ENCODE measurements around the gene FNDC3B.
A peak's percentile ranks its signal among the peaks of the same experiment; 100 is the strongest.

FNDC3B gene

DNA sequence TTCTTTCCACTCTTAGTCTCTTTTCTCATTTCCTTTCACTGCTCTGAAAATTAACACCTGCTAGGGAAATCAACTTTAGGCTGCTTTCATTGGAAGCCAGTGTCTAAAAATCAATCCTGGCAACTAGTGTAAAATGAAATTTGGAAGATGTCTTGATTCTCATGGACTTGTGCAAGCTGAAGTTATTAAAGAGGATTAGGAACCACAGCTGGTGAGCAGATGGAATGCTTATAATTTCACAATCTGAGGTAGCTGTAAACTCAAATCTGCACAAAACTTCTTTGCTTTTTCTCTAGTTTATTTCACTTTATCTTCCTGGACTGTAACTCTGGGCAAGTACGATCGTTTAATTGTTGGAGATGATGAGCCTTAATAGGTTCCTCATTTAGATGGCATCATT is 233.3 kb downstream of the FNDC3B start:
- TF ChIP-seq, protein P1, sequence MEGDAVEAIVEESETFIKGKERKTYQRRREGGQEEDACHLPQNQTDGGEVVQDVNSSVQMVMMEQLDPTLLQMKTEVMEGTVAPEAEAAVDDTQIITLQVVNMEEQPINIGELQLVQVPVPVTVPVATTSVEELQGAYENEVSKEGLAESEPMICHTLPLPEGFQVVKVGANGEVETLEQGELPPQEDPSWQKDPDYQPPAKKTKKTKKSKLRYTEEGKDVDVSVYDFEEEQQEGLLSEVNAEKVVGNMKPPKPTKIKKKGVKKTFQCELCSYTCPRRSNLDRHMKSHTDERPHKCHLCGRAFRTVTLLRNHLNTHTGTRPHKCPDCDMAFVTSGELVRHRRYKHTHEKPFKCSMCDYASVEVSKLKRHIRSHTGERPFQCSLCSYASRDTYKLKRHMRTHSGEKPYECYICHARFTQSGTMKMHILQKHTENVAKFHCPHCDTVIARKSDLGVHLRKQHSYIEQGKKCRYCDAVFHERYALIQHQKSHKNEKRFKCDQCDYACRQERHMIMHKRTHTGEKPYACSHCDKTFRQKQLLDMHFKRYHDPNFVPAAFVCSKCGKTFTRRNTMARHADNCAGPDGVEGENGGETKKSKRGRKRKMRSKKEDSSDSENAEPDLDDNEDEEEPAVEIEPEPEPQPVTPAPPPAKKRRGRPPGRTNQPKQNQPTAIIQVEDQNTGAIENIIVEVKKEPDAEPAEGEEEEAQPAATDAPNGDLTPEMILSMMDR (IDR thresholded peaks at IDR 0.05; ENCODE audit: extremely low read depth, insufficient read depth, missing control alignments) = no peak
- in situ Hi-C loops (cut with MboI; ENCODE audit: low pct_unique_long_range_greater_than_20kb, low sequenced_read_pairs, unreplicated experiment) = no loop called here
- DNase-seq (ENCODE audit: low spot score) = no peak

DNA sequence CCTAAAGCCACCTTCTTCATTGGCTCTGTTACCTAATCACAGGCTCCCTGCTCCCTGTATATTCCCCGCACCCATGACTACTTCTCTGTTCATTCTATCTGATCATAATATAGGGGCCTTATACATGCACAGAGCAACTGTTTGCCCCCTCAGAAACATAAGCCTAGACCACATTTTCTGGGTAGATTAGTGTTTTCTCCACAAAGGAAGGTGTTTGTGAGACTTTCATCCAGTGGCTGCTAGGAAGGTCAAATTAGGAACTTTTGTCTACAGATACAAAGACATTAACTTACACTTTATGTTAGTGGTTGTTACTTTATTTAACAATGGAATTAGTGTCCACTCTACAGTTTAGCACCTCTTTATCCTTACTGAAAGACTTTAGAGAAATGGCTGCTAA is 234.0 kb downstream of the FNDC3B start:
- in situ Hi-C loops (cut with MboI; ENCODE audit: low pct_unique_long_range_greater_than_20kb, low sequenced_read_pairs, unreplicated experiment) = no loop called here
- DNase-seq (ENCODE audit: low spot score) = no peak
- TF ChIP-seq, protein P1 (IDR thresholded peaks at IDR 0.05; ENCODE audit: extremely low read depth, insufficient read depth, missing control alignments) = no peak

DNA sequence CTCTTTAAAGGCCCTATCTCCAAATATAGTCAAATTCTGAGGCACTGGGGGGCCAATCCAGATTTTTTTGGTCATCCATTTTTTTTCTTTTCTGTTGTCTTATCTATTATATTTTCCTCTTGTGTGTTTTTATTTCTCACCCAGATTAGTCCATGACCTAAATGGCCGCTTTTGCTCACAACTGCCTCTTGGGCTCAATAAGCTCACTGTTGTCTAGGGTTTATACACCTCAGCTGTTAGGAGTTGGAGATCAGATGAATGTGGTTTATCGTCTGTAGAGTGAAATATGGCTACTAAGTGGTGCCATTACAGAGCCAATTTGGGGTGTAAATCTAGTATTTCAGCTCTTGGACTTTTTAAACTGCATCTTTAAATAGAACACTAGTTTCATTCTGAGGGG is 235.5 kb downstream of the FNDC3B start:
- TF ChIP-seq, protein P1 (IDR thresholded peaks at IDR 0.05; ENCODE audit: extremely low read depth, insufficient read depth, missing control alignments) = no peak
- DNase-seq (ENCODE audit: low spot score) = no peak
- in situ Hi-C loops (cut with MboI; ENCODE audit: low pct_unique_long_range_greater_than_20kb, low sequenced_read_pairs, unreplicated experiment) = no loop called here

DNA sequence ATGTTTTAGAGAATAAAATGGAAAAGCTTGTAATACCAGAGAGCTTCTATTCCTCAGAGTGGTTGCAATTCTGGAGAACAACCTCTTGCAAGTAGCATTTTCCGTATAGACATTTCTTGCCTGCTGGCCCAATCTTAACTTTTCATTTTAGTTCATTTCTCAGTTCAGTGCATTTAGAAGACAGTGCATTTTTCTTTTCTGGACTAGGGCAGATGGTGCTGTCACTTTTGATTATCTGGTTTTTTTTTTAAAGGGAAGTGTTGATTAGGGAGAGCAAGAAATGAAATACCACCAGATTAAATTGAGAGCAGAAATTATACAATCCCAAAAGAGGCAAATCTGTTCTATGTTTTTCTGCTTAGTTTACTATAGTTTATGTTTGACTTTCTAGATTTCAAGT is 236.2 kb downstream of the FNDC3B start:
- in situ Hi-C loops (cut with MboI; ENCODE audit: low pct_unique_long_range_greater_than_20kb, low sequenced_read_pairs, unreplicated experiment) = no loop called here
- no peak for DNase-seq (ENCODE audit: low spot score)
- TF ChIP-seq, protein P1 (IDR thresholded peaks at IDR 0.05; ENCODE audit: extremely low read depth, insufficient read depth, missing control alignments) = no peak

DNA sequence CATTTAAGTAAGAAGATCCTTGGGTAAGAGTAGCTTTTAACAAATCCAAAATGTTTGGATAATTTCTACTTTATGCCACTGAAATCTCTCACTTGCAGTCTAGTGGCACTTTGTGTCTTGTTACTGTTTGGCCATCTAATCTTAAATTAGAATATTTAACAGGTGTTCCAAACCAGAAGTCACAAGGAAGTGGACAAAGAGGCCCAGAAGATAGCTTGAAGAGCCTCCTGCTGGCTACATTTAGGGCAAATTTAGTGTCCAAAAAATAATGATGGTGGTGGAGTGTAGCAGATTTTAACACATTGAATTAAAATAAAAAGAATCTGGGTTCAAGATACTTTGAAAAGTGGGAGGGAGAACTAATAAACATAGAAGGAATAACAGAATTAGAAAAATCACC is 236.7 kb downstream of the FNDC3B start:
- in situ Hi-C loops (cut with MboI; ENCODE audit: low pct_unique_long_range_greater_than_20kb, low sequenced_read_pairs, unreplicated experiment) = no loop called here
- TF ChIP-seq, protein P1 (IDR thresholded peaks at IDR 0.05; ENCODE audit: extremely low read depth, insufficient read depth, missing control alignments) = peak; percentile 35
- no peak for DNase-seq (ENCODE audit: low spot score)

DNA sequence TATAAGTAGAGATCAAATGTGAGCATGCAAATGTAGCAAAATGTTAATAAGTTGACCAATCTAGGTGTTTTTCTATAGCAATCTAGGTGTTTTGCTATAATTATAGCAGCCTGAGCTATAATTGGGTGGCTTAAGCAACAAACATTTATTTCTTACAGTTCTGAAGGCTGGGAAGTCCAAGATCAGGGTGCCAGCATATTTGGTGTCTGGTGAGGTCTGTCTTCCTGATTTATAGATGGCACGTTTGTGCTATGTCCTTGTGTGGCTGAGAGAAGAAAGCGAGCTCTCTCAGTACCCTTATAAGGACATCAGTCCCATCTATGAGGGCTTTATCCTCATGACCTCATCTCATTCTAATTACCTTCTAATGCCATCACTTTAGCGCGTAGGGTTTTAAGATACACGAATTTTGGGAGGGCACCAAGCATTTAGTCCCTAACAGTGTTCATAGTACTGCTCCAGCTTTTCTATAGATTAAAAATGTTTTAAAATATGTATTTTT is 237.8 kb downstream of the FNDC3B start:
- no peak for DNase-seq (ENCODE audit: low spot score)
- in situ Hi-C loops (cut with MboI; ENCODE audit: low pct_unique_long_range_greater_than_20kb, low sequenced_read_pairs, unreplicated experiment) = no loop called here
- TF ChIP-seq, protein P1 (IDR thresholded peaks at IDR 0.05; ENCODE audit: extremely low read depth, insufficient read depth, missing control alignments) = no peak

DNA sequence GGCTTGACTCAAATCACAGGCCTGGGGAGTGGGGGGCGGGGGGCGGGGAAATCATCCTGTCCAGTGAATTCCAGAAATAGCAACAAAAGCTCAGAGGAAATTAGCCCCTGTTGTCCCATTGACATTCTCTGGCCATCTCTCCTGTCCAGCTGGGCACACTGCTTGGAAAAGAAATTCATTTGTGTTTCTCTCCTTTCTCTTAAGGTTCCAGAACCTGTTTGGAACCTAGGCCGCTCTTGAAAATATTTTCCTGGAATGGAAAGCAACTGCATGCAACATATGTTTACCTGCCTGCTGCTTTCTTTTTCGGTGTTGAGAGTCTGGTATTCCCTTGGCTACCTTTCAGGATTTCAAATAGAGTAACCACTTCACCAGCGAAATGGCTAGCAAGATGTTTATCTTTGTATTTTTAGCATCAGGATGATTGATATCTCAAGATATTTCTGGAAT is 239.8 kb downstream of the FNDC3B start:
- in situ Hi-C loops (cut with MboI; ENCODE audit: low pct_unique_long_range_greater_than_20kb, low sequenced_read_pairs, unreplicated experiment) = no loop called here
- TF ChIP-seq, protein P1 (IDR thresholded peaks at IDR 0.05; ENCODE audit: extremely low read depth, insufficient read depth, missing control alignments) = no peak
- DNase-seq (ENCODE audit: low spot score) = no peak

All from GM13977 (cell line).